Measurements from ENCODE around the gene EMC8. TPM values are rescaled to one million over a fixed set of nuclear protein-coding genes. Genes with fewer than 3 reads are reported as not detected.

The EMC8 gene
- total RNA-seq, 1 experiment from 2014 or later = 38.2 TPM

GRCh38 chr16:85768199-85768598 lies 31.1 kb downstream of the EMC8 start:
- Histone ChIP-seq H3K9me3 (ENCODE audit: insufficient read depth, low read depth) (no peaks in the 10 kb centered on the region), H3F3A (ENCODE audit: insufficient read depth, low read depth) (peaks cover 17% of the 10 kb centered on the region; the same call in 1 of the 2 replicates), H3K4me3 (no peak overlapping the region), H3K4me1 (replicated peaks; ENCODE audit: insufficient read depth) (peaks cover 15% of the 10 kb centered on the region), H3K27ac (peak overlapping the region; percentile 45; the same call in 1 of the 2 replicates), H2AFZ (no peak overlapping the region), H3K4me2 (peak overlapping the region; percentile 41), H3K9me2 (ENCODE audit: insufficient read depth) (no peaks in the 10 kb centered on the region), H4K20me1 (ENCODE audit: insufficient read depth) (no peaks in the 10 kb centered on the region), H3K79me2 (ENCODE audit: low read depth) (no peaks in the 10 kb centered on the region), H3K27me3 (ENCODE audit: insufficient read depth, low read depth) (no peaks in the 10 kb centered on the region), H3K36me3 (ENCODE audit: low read depth) (no peaks in the 10 kb centered on the region)
- intact Hi-C loops (cut with micrococcal nuclease; ENCODE audit: unreplicated experiment) = no loop called here
- POLR2A ChIA-PET (ENCODE audit: unreplicated experiment) = no interaction called here
- no peak for DNase-seq
- TF ChIP-seq CTCF (conservative IDR thresholded peaks at IDR 0.05) (no peak), EZH2 (IDR thresholded peaks at IDR 0.05; ENCODE audit: low read depth) (no peak)
- CTCF ChIA-PET = interaction anchor here (0.6 kb wide), 1 partner anchor 52 kb away, joined by 3 read pairs; no protein-coding TSS in a partner anchor
- BruUV-seq (replicated peaks) = no TSS peak

- no TSS peak for BruUV-seq (replicated peaks)
- H3K9me3 ChIP-seq (ENCODE audit: insufficient read depth, low read depth) = no peaks in the 10 kb centered on the region
- H3K79me2 ChIP-seq (ENCODE audit: low read depth) = no peaks in the 10 kb centered on the region
- H3K27ac ChIP-seq = peak overlapping the region; percentile 45; the same call in 1 of the 2 replicates
- peak; percentile 68 to 87 for DNase-seq
- H3K4me3 ChIP-seq = no peak overlapping the region
- H3F3A ChIP-seq (ENCODE audit: insufficient read depth, low read depth) = peaks cover 17% of the 10 kb centered on the region; the same call in 1 of the 2 replicates
- H3K27me3 ChIP-seq (ENCODE audit: insufficient read depth, low read depth) = no peaks in the 10 kb centered on the region
- H4K20me1 ChIP-seq (ENCODE audit: insufficient read depth) = no peaks in the 10 kb centered on the region
- TF ChIP-seq CTCF (conservative IDR thresholded peaks at IDR 0.05) (no peak), EZH2 (IDR thresholded peaks at IDR 0.05; ENCODE audit: low read depth) (no peak)
- H3K9me2 ChIP-seq (ENCODE audit: insufficient read depth) = no peaks in the 10 kb centered on the region
- CTCF ChIA-PET = interaction anchor here (0.6 to 0.7 kb wide), 2 partner anchors 9 to 31 kb away, joined by 3 to 5 read pairs; no protein-coding TSS in a partner anchor
- peak overlapping the region; percentile 41 for H3K4me2 ChIP-seq
- POLR2A ChIA-PET (ENCODE audit: unreplicated experiment) = no interaction called here
- H3K4me1 ChIP-seq (replicated peaks; ENCODE audit: insufficient read depth) = peaks cover 15% of the 10 kb centered on the region
- H2AFZ ChIP-seq = no peak overlapping the region
- intact Hi-C loops (cut with micrococcal nuclease; ENCODE audit: unreplicated experiment) = no loop called here
- no peaks in the 10 kb centered on the region for H3K36me3 ChIP-seq (ENCODE audit: low read depth)
These were observed 31.8 kb downstream of the EMC8 start for GRCh38 chr16:85767531-85767930.

- Histone ChIP-seq H3K9me3 (ENCODE audit: insufficient read depth, low read depth) (no peaks in the 10 kb centered on the region), H3K9me2 (ENCODE audit: insufficient read depth) (no peaks in the 10 kb centered on the region), H4K20me1 (ENCODE audit: insufficient read depth) (no peaks in the 10 kb centered on the region), H3K4me2 (no peak overlapping the region), H3K4me3 (no peak overlapping the region), H3F3A (ENCODE audit: insufficient read depth, low read depth) (peaks cover 20% of the 10 kb centered on the region; the same call in 1 of the 2 replicates), H3K36me3 (ENCODE audit: low read depth) (no peaks in the 10 kb centered on the region), H3K27ac (no peak overlapping the region), H3K79me2 (ENCODE audit: low read depth) (no peaks in the 10 kb centered on the region), H2AFZ (no peak overlapping the region), H3K4me1 (replicated peaks; ENCODE audit: insufficient read depth) (peaks cover 15% of the 10 kb centered on the region), H3K27me3 (ENCODE audit: insufficient read depth, low read depth) (no peaks in the 10 kb centered on the region)
- no TSS peak for BruUV-seq (replicated peaks)
- intact Hi-C loops (cut with micrococcal nuclease; ENCODE audit: unreplicated experiment) = no loop called here
- DNase-seq = no peak
- POLR2A ChIA-PET (ENCODE audit: unreplicated experiment) = no interaction called here
- CTCF ChIA-PET = interaction anchor here (0.5 kb wide), 1 partner anchor 1512 kb away, joined by 3 read pairs; no protein-coding TSS in a partner anchor
- no peak for TF ChIP-seq CTCF (conservative IDR thresholded peaks at IDR 0.05)
- no peak for TF ChIP-seq EZH2 (IDR thresholded peaks at IDR 0.05; ENCODE audit: low read depth)
These were observed 33.6 kb downstream of the EMC8 start for GRCh38 chr16:85765767-85766166.

All from PC-9 (cell line).